ENCODE measurements around the gene ROR2.
A peak's percentile ranks its signal among the peaks of the same experiment; 100 is the strongest.

The ROR2 gene

GRCh38 chr9:91720313-91720712 lies 229.7 kb downstream of the ROR2 start:
- no peak for DNase-seq (ENCODE audit: low read depth)
- no peak overlapping the region for H3K4me3 ChIP-seq (ENCODE audit: low read depth, low read length)

DNA sequence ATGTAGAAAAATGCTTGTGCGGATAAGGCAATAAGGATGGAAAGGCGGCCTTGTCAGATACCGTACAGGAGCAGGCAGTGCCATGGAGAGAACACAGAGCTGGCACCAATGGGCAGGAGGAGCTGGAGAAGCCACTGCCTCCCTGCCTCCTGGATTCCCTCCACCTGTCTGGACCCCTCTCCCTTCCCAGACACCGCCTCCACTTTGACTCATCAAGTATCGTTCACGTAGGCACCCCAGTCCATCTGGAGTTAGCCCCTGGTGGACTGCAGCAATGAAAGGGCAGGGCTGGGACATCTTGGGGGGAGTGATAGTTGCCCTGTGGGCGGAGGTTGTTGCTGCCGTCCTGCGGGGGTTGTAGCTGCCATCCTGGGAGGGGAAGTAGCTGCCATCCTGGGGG lies 232.0 kb downstream of the ROR2 start:
- TF ChIP-seq, protein P1, sequence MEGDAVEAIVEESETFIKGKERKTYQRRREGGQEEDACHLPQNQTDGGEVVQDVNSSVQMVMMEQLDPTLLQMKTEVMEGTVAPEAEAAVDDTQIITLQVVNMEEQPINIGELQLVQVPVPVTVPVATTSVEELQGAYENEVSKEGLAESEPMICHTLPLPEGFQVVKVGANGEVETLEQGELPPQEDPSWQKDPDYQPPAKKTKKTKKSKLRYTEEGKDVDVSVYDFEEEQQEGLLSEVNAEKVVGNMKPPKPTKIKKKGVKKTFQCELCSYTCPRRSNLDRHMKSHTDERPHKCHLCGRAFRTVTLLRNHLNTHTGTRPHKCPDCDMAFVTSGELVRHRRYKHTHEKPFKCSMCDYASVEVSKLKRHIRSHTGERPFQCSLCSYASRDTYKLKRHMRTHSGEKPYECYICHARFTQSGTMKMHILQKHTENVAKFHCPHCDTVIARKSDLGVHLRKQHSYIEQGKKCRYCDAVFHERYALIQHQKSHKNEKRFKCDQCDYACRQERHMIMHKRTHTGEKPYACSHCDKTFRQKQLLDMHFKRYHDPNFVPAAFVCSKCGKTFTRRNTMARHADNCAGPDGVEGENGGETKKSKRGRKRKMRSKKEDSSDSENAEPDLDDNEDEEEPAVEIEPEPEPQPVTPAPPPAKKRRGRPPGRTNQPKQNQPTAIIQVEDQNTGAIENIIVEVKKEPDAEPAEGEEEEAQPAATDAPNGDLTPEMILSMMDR (IDR thresholded peaks at IDR 0.05; ENCODE audit: low read depth, low read length, missing control alignments): no peak
- H3K4me3 ChIP-seq (ENCODE audit: low read depth, low read length): no peak overlapping the region
- DNase-seq (ENCODE audit: low read depth): no peak

More at GRCh38 chr9:91720313-91720712, 229.7 kb downstream of the ROR2 start:
- TF ChIP-seq, protein P1 (IDR thresholded peaks at IDR 0.05; ENCODE audit: low read depth, low read length, missing control alignments): no peak

- TF ChIP-seq, protein P1 (IDR thresholded peaks at IDR 0.05; ENCODE audit: low read depth, low read length, missing control alignments): no peak
- no peak for DNase-seq (ENCODE audit: low read depth)
- H3K4me3 ChIP-seq (ENCODE audit: low read depth, low read length): no peak overlapping the region
These were observed 233.2 kb downstream of the ROR2 start for GRCh38 chr9:91716815-91717214.

- no peak for DNase-seq (ENCODE audit: low read depth)
- H3K4me3 ChIP-seq (ENCODE audit: low read depth, low read length): no peak overlapping the region
- TF ChIP-seq, protein P1 (IDR thresholded peaks at IDR 0.05; ENCODE audit: low read depth, low read length, missing control alignments): no peak
These were observed 233.8 kb downstream of the ROR2 start for GRCh38 chr9:91716239-91716638.

DNA sequence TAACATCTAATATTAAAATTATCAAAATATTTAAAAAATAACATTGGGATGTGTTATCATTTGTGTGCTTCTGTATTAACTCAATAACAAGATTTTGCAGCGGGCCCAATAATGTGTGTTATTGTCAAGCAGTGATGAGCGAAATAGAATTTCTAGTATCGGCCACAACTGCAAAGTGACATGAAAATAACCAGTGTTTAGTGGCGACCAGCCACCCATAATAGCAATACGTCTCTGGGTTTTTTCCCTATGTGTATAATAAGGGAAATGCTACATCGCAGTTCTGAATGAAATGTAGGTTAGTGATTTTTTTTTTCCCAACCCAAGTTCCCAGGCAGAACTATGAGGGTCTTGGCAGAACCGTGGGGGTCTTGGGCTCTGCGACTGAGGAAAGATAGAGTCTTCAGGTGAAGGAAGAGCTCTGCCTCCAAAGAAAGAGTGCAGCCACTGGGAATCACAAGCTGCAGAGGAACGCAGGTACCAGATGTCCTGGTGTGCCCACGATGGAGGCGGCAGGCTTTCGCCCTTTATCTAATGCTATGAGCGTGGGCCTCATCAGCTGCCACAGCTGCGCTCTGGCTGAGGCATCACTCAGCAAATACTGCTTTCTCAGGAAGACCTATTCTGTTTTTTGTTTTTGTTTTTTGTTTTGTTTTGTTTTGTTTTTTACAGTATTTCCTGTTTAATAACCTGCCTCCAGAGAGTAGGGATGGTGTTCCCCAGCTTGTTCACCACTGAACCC lies 235.0 kb downstream of the ROR2 start:
- TF ChIP-seq, protein P1 (IDR thresholded peaks at IDR 0.05; ENCODE audit: low read depth, low read length, missing control alignments): no peak
- DNase-seq (ENCODE audit: low read depth): no peak
- no peak overlapping the region for H3K4me3 ChIP-seq (ENCODE audit: low read depth, low read length)

DNA sequence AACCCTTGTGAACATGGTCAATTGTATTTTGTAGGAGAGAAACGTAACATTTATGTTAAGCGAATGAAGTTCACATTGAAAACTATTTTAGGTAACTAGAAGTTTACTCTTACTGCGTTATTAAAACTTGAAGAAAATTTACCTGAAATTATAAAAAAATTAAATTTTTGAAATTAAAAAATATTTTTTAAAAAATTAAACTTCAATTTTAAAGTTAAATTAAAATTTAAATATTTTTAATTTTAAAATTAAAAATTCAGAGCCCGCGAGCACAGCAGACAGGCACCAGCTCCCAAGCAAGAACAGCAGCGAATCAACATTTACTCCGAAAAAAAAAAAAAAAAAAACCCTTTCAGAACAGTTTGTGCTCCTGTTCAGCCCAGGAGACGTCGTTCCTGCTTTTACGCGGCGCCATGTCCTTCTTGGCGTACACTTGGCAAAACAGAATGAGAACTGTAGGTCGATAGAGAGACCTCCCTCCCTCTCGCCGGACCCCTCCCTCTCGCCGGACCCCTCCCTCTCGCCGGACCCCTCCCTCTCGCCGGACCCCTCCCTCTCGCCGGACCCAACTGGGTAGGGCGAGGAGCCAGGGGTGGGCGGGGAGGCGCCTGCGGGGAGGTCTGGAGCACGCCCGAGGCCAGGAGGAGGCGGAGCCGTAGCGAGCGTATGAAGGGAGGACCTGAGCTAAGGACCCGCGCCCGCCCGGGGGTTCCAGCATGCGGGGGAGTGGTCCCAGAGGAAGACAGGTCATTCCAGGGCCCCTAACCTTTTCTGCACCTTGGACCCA lies 235.8 kb downstream of the ROR2 start:
- DNase-seq (ENCODE audit: low read depth): no peak
- TF ChIP-seq, protein P1 (IDR thresholded peaks at IDR 0.05; ENCODE audit: low read depth, low read length, missing control alignments): no peak
- H3K4me3 ChIP-seq (ENCODE audit: low read depth, low read length): peak overlapping the region; percentile 52

Measured in GM12864 (cell line).